Neural crest cell (in vitro differentiated cells): ENCODE measurements around the gene RNF130. TPM values are rescaled to one million over a fixed set of nuclear protein-coding genes. Genes with fewer than 3 reads are reported as not detected.
A peak's percentile ranks its signal among the peaks of the same experiment; 100 is the strongest.

Experiments used
- DNase-seq: peaks from one replicate; pipeline ENCODE4 v3.0.0; 2021; ENCODE audit warnings: low read depth, mixed read lengths, low spot score
- H3K27ac Mint-ChIP-seq: one replicate; pipeline ENCODE4 v1.8.0; 2021; ENCODE audit warnings: mild to moderate bottlenecking, mixed read lengths; ENCODE audit not compliant: unreplicated experiment
- H3K27me3 Mint-ChIP-seq: 2 replicates; pipeline ENCODE4 v1.8.0; 2021; ENCODE audit warnings: low read depth, mild to moderate bottlenecking, mixed read lengths
- H3K36me3 Mint-ChIP-seq: 2 replicates; pipeline ENCODE4 v1.8.0; 2021; ENCODE audit warnings: low read depth, mild to moderate bottlenecking, mixed read lengths
- H3K4me1 Mint-ChIP-seq: 2 replicates; pipeline ENCODE4 v1.8.0; 2021; ENCODE audit warnings: mixed read lengths
- H3K4me3 Mint-ChIP-seq: one replicate; pipeline ENCODE4 v1.8.0; 2021; ENCODE audit warnings: mild to moderate bottlenecking, mixed read lengths
- H3K9me3 Mint-ChIP-seq: 2 replicates; pipeline ENCODE4 v1.8.0; 2021; ENCODE audit warnings: mixed read lengths
- total RNA-seq: library from RNA; stranded (reverse); gene quantifications from 2 replicates; pipeline ENCODE4 v1.2.1, GENCODE V29; 2021
- TF ChIP-seq, protein P1 (sequence below): fragments of 200-600 bp; sonication (generic); conservative IDR thresholded peaks from 2 replicates; pipeline ENCODE4 v1.5.0; 2021; ENCODE audit warnings: antibody characterized with exemption, mild to moderate bottlenecking

Gene RNF130
- total RNA-seq, 1 donor from 2014 or later, result 113 TPM

- peak overlapping the region; percentile 22 for H3K27ac Mint-ChIP-seq
These were observed 95.8 kb downstream of the RNF130 start for GRCh38 chr5:179975713-179976134.

GRCh38 chr5:179974946-179975712 lies 96.4 kb downstream of the RNF130 start:
- no peaks in the 10 kb centered on the region for H3K4me1 Mint-ChIP-seq
- no peak overlapping the region for H3K4me3 Mint-ChIP-seq
- H3K9me3 Mint-ChIP-seq, result no peaks in the 10 kb centered on the region
- peak overlapping the region; percentile 22 for H3K27ac Mint-ChIP-seq
- DNase-seq, result peak; percentile 39
- H3K27me3 Mint-ChIP-seq, result no peaks in the 10 kb centered on the region
- TF ChIP-seq, protein P1, sequence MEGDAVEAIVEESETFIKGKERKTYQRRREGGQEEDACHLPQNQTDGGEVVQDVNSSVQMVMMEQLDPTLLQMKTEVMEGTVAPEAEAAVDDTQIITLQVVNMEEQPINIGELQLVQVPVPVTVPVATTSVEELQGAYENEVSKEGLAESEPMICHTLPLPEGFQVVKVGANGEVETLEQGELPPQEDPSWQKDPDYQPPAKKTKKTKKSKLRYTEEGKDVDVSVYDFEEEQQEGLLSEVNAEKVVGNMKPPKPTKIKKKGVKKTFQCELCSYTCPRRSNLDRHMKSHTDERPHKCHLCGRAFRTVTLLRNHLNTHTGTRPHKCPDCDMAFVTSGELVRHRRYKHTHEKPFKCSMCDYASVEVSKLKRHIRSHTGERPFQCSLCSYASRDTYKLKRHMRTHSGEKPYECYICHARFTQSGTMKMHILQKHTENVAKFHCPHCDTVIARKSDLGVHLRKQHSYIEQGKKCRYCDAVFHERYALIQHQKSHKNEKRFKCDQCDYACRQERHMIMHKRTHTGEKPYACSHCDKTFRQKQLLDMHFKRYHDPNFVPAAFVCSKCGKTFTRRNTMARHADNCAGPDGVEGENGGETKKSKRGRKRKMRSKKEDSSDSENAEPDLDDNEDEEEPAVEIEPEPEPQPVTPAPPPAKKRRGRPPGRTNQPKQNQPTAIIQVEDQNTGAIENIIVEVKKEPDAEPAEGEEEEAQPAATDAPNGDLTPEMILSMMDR, result peak; percentile 55
- H3K36me3 Mint-ChIP-seq, result peaks cover 38% of the 10 kb centered on the region

More at GRCh38 chr5:179975713-179976134, 95.8 kb downstream of the RNF130 start:
- H3K27me3 Mint-ChIP-seq, result no peaks in the 10 kb centered on the region
- no peaks in the 10 kb centered on the region for H3K4me1 Mint-ChIP-seq
- peaks cover 43% of the 10 kb centered on the region for H3K36me3 Mint-ChIP-seq
- no peak for DNase-seq
- no peak overlapping the region for H3K4me3 Mint-ChIP-seq
- TF ChIP-seq, protein P1, result no peak
- no peaks in the 10 kb centered on the region for H3K9me3 Mint-ChIP-seq

DNA sequence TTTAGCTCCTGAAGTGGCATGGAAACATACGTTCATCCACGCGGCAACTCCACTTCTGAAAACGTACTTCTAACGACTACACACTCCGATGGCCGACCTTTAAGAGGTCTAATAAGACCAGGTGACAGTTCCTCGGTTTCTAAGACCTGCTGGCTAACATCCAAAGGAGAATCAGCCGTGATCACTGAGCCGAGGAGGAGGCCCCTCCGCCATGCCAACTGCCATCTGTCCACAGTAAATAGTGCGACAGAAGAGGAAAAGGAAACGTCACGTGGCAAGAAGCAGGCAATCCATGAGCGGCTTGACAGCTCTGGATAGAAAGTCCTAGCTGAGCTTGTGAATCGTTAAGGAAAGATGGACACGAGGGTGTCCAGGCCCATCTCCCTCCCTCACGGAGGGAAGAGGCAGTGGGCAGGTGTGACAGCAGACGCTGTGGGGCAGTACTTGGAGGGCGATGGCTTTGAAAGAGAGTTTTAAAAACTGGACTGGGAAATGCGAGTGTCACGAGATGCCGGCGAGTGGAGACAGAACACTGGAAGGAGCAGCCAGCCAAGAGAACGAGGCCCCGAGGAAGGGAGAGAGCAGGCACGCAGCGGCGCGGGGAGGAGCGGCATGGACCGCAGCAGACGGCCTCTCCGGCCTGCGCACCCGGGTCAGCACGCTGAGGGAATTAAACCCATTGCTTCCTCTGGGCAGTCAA lies 97.2 kb downstream of the RNF130 start:
- Mint-ChIP-seq H3K36me3 (peaks cover 32% of the 10 kb centered on the region), H3K9me3 (no peaks in the 10 kb centered on the region), H3K27ac (no peak overlapping the region), H3K4me1 (no peaks in the 10 kb centered on the region), H3K27me3 (no peaks in the 10 kb centered on the region), H3K4me3 (no peak overlapping the region)
- TF ChIP-seq, protein P1, result no peak
- no peak for DNase-seq

DNA sequence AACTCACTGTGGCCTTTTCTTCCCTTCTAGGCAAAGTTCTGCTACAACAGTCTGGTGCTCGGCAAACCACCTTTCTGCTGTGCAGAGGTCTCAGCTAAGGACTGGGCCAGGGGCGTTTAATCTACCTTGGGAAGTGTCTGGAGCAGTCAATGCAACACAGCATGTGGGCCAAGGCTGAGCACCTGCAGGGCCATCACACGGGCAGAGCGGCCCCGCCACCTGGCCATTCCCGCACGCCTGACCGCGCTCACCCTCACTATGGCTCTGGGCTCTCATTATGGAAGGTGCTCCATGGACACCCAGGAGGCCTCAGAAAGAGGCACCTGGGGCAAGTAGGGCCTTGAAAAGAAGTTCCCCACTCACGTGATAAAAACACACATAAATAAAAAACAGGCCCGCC lies 98.2 kb downstream of the RNF130 start:
- Mint-ChIP-seq H3K9me3 (no peaks in the 10 kb centered on the region), H3K36me3 (peaks cover 31% of the 10 kb centered on the region), H3K27me3 (no peaks in the 10 kb centered on the region), H3K27ac (peak overlapping the region; percentile 59), H3K4me1 (no peaks in the 10 kb centered on the region), H3K4me3 (no peak overlapping the region)
- DNase-seq, result no peak
- TF ChIP-seq, protein P1, result no peak

DNA sequence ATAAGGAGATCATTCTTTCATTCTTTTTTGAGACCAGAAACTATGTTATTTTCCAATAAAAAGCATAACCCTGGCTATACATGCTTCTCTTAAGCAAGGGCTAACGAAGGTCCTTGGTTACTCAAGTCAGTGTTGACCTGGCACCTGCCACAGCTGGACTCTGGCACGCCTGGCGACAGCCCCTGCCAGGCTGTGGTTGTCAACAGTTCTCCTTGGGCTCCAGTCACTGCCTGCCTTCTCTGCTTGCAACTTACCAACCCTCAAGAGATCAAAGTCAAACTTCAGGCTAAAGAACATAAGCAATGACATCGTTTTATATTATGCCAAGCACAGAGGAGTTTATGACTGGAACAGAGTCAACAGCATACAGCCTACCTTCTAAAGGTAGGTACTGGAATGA lies 102.4 kb downstream of the RNF130 start:
- TF ChIP-seq, protein P1, result no peak
- Mint-ChIP-seq H3K27me3 (no peaks in the 10 kb centered on the region), H3K4me3 (no peak overlapping the region), H3K27ac (no peak overlapping the region), H3K36me3 (peaks cover 25% of the 10 kb centered on the region), H3K4me1 (no peaks in the 10 kb centered on the region), H3K9me3 (no peaks in the 10 kb centered on the region)
- no peak for DNase-seq
